DOHH2 (cell line): ENCODE results near the gene PAQR4.

Experiments
- H3F3A ChIP-seq: fragments of 200-600 bp; sonication (generic), shearing (Covaris generic); 2 replicates; pipeline ENCODE4 v1.6.0; 2016; ENCODE audit warnings: antibody characterized with exemption, mild to moderate bottlenecking; ENCODE audit not compliant: control insufficient read depth, insufficient read depth
- H3K27ac ChIP-seq: fragments of 200-600 bp; sonication (generic); 2 replicates; pipeline ENCODE4 v1.5.1; 2014; ENCODE audit warnings: low read depth, mild to moderate bottlenecking, low read length, moderate library complexity
- H3K27me3 ChIP-seq: fragments of 200-600 bp; sonication (generic); 2 replicates; pipeline ENCODE4 v1.6.1; 2014; ENCODE audit warnings: mild to moderate bottlenecking, low read length, mixed read lengths; ENCODE audit not compliant: control insufficient read depth
- H3K36me3 ChIP-seq: fragments of 200-600 bp; sonication (generic); 2 replicates; pipeline ENCODE4 v1.6.1; 2014; ENCODE audit warnings: mild to moderate bottlenecking, low read length, moderate library complexity, mixed read lengths; ENCODE audit not compliant: control insufficient read depth
- H3K4me1 ChIP-seq: fragments of 200-600 bp; sonication (generic); 2 replicates; pipeline ENCODE4 v1.6.1; 2014; ENCODE audit warnings: mild to moderate bottlenecking, low read length, mixed read lengths; ENCODE audit not compliant: control insufficient read depth
- H3K4me2 ChIP-seq: fragments of 200-600 bp; sonication (generic); 2 replicates; pipeline ENCODE4 v1.6.0; 2014; ENCODE audit warnings: mild to moderate bottlenecking, low read length, moderate library complexity
- H3K4me3 ChIP-seq: fragments of 200-600 bp; sonication (generic); 2 replicates; pipeline ENCODE4 v1.5.1; 2014; ENCODE audit warnings: mild to moderate bottlenecking, low read length, mixed read lengths
- H3K79me2 ChIP-seq: fragments of 200-600 bp; sonication (generic); 2 replicates; pipeline ENCODE4 v1.6.1; 2014; ENCODE audit warnings: mild to moderate bottlenecking, low read length, mixed read lengths; ENCODE audit not compliant: control insufficient read depth
- H3K9me2 ChIP-seq: fragments of 200-600 bp; sonication (generic); replicated peaks from 2 replicates; pipeline ENCODE4 v1.6.1; 2014; ENCODE audit warnings: mild to moderate bottlenecking, low read length, mixed read lengths; ENCODE audit not compliant: control insufficient read depth
- H3K9me3 ChIP-seq: fragments of 200-600 bp; sonication (generic); 2 replicates; pipeline ENCODE4 v1.6.1; 2014; ENCODE audit warnings: antibody characterized with exemption, low read length, mixed read lengths; ENCODE audit not compliant: control insufficient read depth, insufficient read depth
- H4K20me1 ChIP-seq: fragments of 200-600 bp; sonication (generic); 2 replicates; pipeline ENCODE4 v1.6.0; 2014; ENCODE audit warnings: low read depth, mild to moderate bottlenecking, antibody characterized with exemption, low read length, moderate library complexity; ENCODE audit not compliant: control insufficient read depth, insufficient read depth
- EZH2phosphoT487 ChIP-seq: fragments of 200-600 bp; sonication (generic); IDR thresholded peaks from 2 replicates; pipeline ENCODE4 v1.6.1; 2017; ENCODE audit warnings: borderline replicate concordance, mild to moderate bottlenecking, antibody characterized with exemption, low read length, moderate library complexity, mixed read lengths
- TF ChIP-seq, protein P1 (sequence below): fragments of 200-600 bp; sonication (generic); IDR thresholded peaks from one replicate; pipeline ENCODE4 v1.5.1; 2014; ENCODE audit warnings: antibody characterized with exemption, mild to moderate bottlenecking, low read depth, low read length; ENCODE audit not compliant: poor library complexity, severe bottlenecking

The PAQR4 gene

DNA sequence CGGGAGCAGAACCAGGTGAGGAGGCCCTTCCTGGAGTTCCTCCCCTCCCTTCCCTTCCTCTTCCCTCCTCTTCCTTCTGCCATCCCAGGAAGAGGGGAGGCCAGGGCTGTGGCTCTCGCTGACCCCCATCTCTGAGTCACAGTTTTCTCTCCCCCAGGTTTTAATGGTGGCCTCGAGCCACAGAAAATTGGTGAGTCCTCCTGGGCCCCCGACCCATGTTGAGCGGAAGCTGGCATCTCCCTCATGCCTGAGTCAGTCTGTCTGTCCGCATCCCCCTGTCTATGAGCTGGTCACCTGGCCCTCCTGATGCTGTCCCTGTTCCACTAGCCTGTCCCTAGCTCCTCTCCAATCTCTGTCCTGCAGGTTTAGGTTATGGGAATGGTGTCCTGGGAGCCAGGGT, 30.8 kb downstream of the PAQR4 start:
- no peak overlapping the region for H3K4me3 ChIP-seq
- no peaks in the 10 kb centered on the region for H3F3A ChIP-seq
- no peak overlapping the region for H3K4me2 ChIP-seq
- H3K9me3 ChIP-seq: no peaks in the 10 kb centered on the region
- H3K27ac ChIP-seq: no peak overlapping the region
- TF ChIP-seq, protein P1, sequence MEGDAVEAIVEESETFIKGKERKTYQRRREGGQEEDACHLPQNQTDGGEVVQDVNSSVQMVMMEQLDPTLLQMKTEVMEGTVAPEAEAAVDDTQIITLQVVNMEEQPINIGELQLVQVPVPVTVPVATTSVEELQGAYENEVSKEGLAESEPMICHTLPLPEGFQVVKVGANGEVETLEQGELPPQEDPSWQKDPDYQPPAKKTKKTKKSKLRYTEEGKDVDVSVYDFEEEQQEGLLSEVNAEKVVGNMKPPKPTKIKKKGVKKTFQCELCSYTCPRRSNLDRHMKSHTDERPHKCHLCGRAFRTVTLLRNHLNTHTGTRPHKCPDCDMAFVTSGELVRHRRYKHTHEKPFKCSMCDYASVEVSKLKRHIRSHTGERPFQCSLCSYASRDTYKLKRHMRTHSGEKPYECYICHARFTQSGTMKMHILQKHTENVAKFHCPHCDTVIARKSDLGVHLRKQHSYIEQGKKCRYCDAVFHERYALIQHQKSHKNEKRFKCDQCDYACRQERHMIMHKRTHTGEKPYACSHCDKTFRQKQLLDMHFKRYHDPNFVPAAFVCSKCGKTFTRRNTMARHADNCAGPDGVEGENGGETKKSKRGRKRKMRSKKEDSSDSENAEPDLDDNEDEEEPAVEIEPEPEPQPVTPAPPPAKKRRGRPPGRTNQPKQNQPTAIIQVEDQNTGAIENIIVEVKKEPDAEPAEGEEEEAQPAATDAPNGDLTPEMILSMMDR: no peak
- no peak for TF ChIP-seq EZH2phosphoT487
- peaks cover 36% of the 10 kb centered on the region for H3K27me3 ChIP-seq
- no peaks in the 10 kb centered on the region for H3K9me2 ChIP-seq
- no peaks in the 10 kb centered on the region for H3K36me3 ChIP-seq
- peaks cover 3% of the 10 kb centered on the region; the same call in 1 of the 2 replicates for H3K4me1 ChIP-seq
- H3K79me2 ChIP-seq: no peaks in the 10 kb centered on the region
- no peaks in the 10 kb centered on the region for H4K20me1 ChIP-seq

DNA sequence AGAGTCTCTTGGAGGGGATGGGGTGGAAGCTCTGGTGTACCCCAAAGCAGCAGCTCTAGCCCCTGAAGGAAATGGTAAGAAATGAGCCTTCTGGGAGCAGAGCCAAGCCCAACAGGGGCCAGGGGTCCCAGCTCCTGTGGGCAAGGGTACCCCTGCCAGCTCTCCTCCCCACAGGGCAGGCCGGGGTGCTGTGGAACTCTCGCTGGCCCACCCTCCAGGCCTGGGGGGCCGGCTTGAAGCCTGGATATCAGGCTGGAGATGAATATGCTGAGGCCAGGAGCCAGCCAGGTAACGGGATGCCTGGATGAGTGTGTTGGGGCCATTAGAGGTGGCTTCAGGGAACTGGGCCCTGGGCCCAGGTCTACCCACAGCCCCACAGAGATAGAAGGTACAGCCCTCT, 31.4 kb downstream of the PAQR4 start:
- Histone ChIP-seq H4K20me1 (no peaks in the 10 kb centered on the region), H3K4me1 (peaks cover 4% of the 10 kb centered on the region; the same call in 1 of the 2 replicates), H3K4me2 (no peak overlapping the region), H3K79me2 (no peaks in the 10 kb centered on the region), H3F3A (no peaks in the 10 kb centered on the region), H3K36me3 (no peaks in the 10 kb centered on the region), H3K27me3 (peaks cover 38% of the 10 kb centered on the region), H3K4me3 (no peak overlapping the region), H3K27ac (no peak overlapping the region), H3K9me3 (no peaks in the 10 kb centered on the region), H3K9me2 (no peaks in the 10 kb centered on the region)
- TF ChIP-seq EZH2phosphoT487: no peak
- TF ChIP-seq, protein P1: no peak

DNA sequence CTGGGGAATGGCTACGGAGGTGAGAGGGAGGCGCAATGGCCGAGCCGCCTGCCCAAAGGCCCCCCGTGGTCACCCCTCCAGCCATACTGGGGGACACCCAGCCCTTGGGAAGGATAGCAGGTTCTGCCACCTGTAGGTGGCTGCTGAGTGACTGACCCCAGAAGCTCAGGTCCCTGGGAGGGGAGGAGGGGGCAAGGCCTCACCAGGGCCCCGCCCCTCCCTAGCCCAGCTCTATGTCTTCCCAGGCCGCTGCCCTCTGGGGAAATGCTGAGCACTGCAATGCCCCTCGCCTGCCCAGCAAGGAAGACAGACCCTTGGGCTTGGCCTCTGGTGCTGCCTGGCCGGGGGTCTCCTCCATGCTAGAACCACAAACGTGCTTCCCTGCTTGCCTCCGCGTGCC, 32.2 kb downstream of the PAQR4 start:
- H3K9me3 ChIP-seq: no peaks in the 10 kb centered on the region
- no peaks in the 10 kb centered on the region for H3F3A ChIP-seq
- no peaks in the 10 kb centered on the region for H3K9me2 ChIP-seq
- peaks cover 4% of the 10 kb centered on the region; the same call in 1 of the 2 replicates for H3K4me1 ChIP-seq
- no peaks in the 10 kb centered on the region for H4K20me1 ChIP-seq
- no peak overlapping the region for H3K4me3 ChIP-seq
- TF ChIP-seq, protein P1: no peak
- TF ChIP-seq EZH2phosphoT487: no peak
- H3K36me3 ChIP-seq: no peaks in the 10 kb centered on the region
- H3K79me2 ChIP-seq: no peaks in the 10 kb centered on the region
- no peak overlapping the region for H3K27ac ChIP-seq
- no peak overlapping the region for H3K4me2 ChIP-seq
- H3K27me3 ChIP-seq: peaks cover 42% of the 10 kb centered on the region
